T47D (cell line): Measurements from ENCODE around the gene DNAJC1.

Experiments used
- DNase-seq, 2 experiments: peaks; one replicate each; pipeline versions ENCODE4 v3.0.0 to v3.0.0-alpha.2; 2011 to 2012; ENCODE audit warnings: low read depth in 1 of 2, low spot score in 1 of 2
- JUND ChIP-seq: IDR thresholded peaks from 2 replicates; pipeline ENCODE4 v1.6.1; 2012; ENCODE audit warnings: low read depth
- in situ Hi-C: cut with HindIII; loops from 2 replicates; pipeline ENCODE4 v1.10.0; 2016; ENCODE audit warnings: low sequenced_read_pairs, low pct_unique_long_range_greater_than_20kb

DNAJC1 gene

DNA sequence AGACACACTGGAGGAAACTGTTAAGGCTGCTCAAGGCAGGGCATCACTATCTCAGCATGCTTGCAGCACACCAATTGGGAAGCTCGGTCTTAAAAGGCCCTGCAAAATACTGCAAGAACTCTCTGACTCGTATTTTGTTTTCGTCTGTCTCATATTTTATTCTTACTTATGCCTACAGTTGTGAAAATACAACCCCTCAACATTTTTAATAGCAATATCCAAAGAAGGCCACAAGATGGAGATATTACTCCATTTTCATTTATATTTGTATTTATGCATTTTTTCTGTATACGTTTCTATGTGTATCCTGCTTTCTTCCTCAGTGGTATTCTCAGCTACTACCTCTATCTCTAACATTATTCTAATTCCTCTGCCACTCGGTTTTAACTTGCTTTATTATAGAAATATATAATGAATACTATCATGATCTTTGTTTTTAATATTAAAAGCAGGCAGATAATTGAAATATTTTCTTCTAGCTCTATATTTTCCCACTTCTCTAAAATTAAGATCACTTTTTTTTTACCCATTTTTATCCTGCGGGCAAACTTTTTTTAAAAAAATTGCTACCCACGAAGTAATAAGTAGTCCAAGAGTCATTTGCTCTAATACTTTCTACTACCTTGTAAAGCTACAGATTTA lies 10.0 kb downstream of the DNAJC1 start:
- no peak for TF ChIP-seq JUND
- in situ Hi-C loops: no loop called here
- DNase-seq: peak in 1 of 2 experiments; percentile 37

DNA sequence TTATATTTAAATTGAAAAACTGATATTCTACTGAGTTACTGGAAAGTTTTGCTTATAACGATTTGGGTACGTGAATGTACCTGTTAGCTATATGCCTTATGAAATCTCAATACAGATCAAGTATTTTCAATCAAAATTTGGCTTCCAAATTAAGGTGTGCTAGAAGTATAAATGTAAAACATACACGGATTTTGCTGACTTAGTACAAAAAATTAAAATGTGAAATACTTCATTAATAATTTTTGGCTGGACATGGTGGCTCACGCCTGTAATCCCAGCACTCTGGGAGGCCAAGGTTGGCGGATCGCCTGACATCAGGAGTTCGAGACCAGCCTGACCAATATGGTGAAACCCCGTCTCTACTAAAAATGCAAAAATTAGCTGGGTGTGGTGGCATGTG lies 11.7 kb downstream of the DNAJC1 start:
- TF ChIP-seq JUND: no peak
- in situ Hi-C loops: no loop called here
- no peak for DNase-seq

DNA sequence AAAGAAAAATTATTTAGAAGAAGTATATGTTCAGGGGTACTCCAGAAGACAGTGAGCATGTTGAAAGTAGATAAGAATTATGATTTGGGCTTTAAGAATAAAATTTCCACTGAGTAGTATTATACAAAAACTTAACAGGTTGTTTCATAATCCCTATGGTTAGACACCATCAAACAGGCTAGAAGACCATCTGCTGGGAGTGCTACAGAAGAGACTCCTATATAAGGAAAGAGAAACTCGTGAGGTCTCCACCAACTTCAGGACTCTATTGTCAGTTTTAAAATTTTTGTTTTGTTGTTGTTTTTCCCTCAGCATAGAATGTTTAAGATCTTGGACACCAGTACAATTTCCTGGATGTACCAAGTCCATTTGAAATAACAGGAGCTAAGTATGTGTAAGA lies 13.1 kb downstream of the DNAJC1 start:
- TF ChIP-seq JUND: no peak
- in situ Hi-C loops: no loop called here
- DNase-seq: no peak

DNA sequence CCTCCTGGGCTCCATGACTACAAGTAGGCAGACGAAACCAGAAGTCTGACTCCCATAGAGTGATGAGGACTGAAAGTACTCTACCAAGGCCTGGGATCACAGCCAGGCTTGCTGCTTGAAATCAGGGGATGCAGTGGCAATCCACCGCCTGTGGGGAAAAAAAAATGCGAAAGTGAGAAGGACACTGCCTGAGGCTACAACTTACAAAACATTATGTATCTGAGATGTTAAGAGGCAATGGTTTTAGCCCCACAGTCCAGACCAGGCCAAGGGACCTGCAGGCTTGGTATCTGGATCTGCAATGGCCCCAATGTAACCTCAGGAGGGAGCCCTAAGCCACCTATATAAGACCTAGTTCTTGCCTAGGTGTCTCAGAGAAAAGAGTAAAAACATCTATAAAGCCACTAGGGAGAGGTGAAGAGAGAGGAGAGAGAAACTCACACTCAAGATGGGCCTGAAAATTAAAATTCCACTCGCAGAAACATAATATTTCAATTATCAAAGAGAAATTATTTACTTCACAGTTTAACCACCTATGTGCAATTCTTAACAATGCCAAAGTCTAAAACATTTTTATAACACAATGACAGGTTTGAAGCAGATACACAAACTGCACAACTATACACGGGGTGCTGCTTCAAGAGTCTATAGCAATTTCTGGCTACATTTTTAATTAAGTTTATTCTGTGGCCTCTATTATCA lies 13.9 kb downstream of the DNAJC1 start:
- TF ChIP-seq JUND: no peak
- in situ Hi-C loops: no loop called here
- DNase-seq: peak; percentile 3 to 60

DNA sequence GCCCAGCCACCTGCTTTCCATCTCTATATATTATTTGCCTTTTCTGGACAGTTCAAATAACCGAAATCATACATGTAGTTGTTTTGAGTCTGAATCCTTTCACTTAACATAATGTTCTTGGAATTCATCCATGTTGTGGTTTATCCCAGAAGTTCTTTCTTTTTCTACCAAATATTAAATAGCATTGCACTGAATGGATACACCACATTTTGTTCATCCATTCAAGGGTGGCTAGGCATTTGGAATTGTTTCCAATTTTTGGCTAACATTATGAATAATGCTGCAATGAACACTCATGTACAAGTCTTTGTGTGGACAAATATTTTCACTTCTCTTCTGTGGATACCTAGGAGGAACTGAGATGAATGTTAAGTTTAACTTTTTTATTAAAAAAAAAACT lies 18.0 kb downstream of the DNAJC1 start:
- in situ Hi-C loops: no loop called here
- no peak for TF ChIP-seq JUND

DNA sequence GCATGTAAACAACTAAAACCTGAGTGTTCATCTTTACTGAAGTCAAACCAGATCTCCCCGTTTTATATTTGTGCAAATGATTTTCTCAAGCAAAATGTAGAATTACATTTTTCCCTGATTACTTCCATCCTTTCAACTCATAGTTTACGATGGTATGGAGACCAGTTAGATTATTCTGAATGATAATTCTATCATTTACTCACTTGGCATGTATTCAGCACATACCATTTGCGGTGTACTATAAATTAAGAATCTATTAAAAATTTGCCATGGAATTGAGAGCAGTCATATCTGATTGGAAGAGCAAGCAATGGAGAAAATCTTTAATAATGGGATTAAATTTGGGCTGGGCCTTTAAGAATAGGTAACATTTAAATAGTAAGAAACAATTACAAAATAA lies 22.4 kb downstream of the DNAJC1 start:
- in situ Hi-C loops: no loop called here
- no peak for TF ChIP-seq JUND
- DNase-seq: no peak

More for the DNA sequence above, 18.0 kb downstream of the DNAJC1 start:
- no peak for DNase-seq

DNA sequence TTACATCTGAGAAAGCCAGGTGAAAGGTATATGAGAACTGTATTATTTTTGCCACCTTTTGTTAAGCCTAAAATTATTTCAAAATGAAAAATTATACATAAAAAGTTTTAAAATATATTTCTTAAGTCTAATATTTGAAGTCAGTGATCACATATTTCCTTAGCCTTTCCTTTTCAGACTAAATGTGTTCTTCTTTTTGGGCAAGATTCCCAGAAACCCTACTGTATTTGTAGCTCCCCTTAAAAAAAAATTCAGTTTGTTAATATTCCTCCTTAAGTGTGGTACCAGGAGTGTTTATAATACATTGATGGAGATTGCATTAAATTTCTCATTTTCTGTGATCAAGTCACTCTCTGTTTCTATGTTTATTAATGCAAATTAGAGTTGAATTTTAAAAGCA lies 22.8 kb downstream of the DNAJC1 start:
- TF ChIP-seq JUND: no peak
- no peak for DNase-seq
- in situ Hi-C loops: no loop called here

DNA sequence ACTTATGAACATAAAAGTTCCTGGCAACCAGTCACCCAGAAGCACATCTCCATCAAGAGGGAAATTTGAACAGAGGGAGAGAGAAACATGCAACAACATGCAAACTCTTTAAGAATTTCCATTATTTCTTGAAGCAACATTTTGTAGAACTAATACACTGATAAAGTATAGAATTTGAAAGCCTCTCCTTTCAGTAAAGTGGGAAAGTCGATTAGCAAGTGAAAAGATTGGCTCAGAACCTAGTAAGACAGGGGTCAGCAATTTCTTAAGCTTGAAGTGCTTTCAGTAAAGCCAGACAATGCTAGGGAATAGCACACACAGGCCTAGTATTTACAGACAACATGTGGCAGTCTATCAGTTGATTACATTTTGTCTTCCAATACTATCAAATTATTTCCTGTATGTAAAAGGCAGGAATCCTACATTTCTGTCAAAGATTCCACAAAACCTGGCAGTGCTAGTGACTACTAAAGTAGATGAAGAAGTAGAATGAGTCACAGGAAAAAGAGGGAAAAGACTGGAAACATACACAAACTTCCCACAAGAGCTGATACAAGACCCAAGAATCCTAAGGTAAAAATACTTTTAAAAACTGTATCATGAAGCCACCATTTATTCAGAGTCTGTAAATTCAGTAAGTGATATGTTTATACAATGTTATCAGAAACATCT lies 25.2 kb downstream of the DNAJC1 start:
- no peak for TF ChIP-seq JUND
- in situ Hi-C loops: no loop called here
- DNase-seq: no peak

DNA sequence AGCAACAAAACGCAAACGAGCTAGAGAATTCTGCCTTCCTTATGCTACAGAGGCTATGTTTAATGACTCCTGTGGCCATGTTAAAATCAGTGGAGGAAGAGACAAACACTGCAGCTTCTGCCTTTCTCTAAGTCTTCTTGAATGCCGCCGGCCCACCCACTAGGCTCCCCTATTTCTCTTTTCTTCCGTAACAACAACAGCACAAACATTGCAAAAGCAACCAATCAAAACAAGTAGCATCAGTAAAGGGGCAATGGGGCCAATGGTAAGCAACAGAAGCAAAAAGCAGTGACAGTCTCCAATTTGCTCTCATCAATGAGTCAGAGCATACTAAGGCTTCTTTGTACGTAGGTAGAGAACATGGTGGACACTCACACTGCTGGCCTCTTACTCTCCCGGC lies 26.8 kb downstream of the DNAJC1 start:
- no peak for DNase-seq
- TF ChIP-seq JUND: no peak
- in situ Hi-C loops: no loop called here

DNA sequence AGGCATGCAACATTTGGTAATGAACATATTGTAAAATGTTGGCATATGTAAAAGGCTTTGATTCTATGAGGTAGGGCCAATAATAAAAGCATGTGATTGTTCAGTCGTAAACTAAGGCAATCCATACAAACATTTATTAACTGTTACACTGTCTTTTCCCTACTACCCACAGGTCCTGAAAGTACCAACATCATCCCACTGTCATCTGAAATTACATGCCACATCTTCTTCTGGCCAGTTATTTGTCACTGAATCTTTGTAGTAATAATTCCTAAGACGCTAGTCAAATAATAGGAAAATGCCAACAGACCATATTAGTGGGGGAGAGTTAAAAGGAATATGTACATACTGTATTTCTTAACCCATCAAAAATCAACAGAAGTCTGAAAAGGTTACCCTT lies 27.2 kb downstream of the DNAJC1 start:
- in situ Hi-C loops: no loop called here
- DNase-seq: no peak
- TF ChIP-seq JUND: no peak

DNA sequence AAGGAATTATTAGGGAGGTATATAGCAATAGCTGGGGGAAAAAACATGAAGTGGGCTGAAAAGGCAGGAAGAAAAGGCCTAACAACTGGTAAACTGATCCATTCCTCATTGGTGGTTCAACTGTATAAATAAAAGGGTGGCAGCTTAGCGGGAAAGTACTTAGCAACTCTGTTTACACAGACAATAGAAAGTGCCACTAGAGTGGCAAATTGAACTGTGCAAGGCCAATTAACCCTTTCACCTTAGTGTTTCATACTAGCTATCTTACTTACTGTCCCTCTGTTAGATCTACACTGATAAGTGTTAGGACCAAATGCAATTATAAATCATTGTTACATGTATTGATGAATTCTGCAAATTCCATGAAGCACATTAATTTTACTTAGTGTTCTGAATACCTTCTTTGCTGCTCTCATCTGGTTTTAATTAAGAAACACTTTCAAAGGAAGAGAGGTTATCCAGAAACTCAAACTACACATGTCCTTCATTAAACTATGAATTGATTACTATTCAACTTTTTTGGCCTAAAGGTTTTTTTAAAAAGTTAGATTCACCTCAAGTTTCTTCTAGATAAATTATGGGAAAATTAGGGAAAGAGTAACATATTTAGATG lies 28.0 kb downstream of the DNAJC1 start:
- in situ Hi-C loops: no loop called here
- DNase-seq: peak in 1 of 2 experiments; percentile 11
- no peak for TF ChIP-seq JUND

DNA sequence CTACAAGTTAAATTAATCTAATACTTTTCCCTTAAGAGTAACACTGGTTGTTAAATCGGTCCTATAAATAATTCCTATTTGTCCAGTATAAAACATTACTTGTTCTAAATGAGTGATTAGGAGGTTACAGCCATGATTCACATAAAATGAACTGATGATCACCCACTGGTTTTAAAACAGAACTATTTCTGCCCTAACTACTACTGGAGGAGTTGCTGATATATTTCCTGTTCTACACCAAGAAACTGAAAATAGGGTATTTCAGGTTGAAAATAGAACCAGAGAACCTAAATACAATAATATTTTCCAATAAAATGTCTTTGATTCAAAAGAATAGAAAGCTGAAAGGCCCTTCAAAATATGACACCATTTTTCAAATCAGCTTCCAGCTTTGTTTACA lies 30.9 kb downstream of the DNAJC1 start:
- in situ Hi-C loops: no loop called here
- DNase-seq: no peak
- no peak for TF ChIP-seq JUND
